HG02943 (cell line): ENCODE results near the gene PRKAR1A.
"Not testable (repeated sequence)": the region's sequence is repeated elsewhere in the genome, so short reads cannot be mapped to it uniquely, and the experiment has no call there.

ENCODE experiments used
- ATAC-seq: cut with Tn5 transposase; IDR thresholded peaks from one replicate; pipeline ENCODE4 v1.9.1; 2021; ENCODE audit warnings: mild to moderate bottlenecking, low read depth, moderate library complexity; ENCODE audit not compliant: unreplicated experiment

The PRKAR1A gene

DNA sequence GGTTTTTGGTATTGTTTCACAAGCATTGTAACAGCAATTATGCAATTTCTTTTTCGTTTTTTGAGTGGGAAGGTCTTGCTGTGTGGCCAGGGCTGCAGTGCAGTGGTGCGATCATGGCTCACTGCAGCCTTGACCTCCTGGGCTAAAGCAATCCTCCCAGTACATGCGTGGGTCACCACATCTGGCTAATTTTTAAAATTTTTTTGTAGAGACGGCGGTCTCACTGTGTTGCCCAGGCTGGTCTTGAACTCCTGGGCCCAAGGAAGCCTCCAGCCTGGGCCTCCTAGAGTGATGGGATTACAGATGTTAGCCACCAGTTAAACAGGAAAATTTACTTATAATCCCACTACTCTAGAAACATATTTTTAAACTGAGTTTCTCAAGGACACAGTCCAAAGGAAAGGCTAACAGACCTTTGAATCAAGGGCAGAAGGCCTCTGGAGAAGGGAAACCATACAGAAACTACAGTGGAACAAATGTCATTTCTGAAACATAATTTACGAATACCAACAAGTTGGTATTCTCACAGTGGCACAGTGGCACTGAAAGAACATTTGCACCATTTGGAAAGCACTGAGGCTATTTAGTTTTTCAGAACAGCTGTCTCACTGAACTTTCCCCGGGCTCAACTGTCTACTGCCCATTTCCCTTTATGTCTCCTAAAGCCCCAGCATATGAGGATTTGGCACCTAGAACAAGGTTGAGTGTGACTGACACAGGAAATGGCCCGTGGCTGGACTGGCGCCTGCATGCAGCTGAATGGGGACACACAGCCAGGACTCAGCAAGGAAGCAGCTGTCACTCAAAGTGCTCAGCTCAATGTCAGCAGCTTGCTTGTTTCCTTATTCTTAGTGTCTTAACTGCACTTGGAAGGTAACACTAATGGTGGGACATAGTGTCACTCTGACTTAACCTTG lies 2.8 kb upstream of the PRKAR1A start:
- ATAC-seq, result no peak

DNA sequence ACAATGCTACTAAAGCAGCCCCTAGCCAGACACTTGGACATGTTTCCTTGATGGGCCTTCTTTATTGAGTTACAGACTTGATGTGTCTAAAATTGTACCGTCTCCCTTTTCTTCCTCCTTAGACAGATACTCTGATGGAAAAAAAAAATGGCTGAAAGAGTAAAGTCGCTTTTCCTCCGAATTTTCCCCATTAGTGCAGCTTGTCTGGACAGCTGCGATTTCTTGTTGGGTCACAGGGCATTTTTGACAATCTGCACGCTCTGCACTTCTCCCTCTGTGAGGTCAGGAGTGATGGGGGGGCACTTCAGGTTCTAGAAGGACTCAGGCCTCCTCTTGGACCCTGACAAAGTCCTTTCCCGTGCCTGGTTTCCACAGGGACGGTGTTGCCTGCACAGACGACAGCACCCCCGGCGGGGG lies 968 bp upstream of the PRKAR1A start:
- no peak for ATAC-seq

DNA sequence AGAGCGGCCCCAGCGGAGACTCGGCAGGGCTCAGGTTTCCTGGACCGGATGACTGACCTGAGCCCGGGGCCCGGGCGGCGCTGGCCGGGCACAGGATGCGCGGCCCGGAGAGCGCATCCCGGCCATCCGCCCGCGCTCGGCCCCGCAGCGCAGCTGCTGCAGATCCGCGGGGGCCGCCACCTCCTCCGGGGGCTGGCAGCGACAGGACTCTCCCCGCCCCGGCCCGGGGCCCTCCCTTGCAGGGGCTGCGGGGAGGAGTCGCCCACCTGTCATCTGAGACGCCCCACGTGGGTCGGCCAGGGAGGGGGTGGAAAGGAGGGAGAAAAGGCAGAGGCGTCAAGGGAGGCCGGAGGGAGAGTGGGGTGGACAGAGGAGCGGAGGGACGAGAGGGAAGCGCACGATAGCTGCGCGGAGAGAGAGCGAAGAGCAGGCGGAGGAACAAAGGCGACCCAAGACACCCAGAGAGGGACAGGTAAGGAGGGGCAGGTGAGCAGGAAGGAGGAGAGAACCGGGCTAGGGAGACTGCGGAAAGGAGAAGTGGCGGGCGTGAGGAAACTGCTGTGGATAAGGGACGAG lies 471 bp upstream of the PRKAR1A start:
- ATAC-seq, result peak; percentile 43

DNA sequence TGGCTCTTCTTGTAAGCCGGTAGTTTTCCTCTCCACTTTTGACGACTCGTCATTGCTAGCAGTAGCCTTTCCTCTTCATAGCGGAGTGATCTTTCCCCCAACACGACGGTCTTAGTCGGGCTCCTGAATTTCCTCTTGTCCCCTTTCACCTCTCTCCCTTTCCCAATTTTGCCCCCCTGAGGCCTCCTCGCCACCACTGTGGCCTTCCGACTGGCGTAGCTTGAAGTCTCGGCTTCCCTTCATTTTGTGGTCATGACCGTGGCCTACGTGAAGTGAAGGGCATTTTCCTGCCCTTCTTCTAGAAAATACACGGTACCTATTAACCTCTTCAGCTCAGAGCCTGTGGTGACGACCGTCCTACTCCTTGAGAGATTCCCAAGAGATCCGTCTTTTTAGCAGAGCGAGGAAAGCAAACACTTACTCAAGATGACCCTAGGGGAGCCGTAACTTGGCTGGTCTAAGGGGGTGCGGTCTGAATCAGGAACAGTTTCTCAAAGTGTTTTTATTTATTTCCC lies 787 bp downstream of the PRKAR1A start:
- no peak for ATAC-seq

DNA sequence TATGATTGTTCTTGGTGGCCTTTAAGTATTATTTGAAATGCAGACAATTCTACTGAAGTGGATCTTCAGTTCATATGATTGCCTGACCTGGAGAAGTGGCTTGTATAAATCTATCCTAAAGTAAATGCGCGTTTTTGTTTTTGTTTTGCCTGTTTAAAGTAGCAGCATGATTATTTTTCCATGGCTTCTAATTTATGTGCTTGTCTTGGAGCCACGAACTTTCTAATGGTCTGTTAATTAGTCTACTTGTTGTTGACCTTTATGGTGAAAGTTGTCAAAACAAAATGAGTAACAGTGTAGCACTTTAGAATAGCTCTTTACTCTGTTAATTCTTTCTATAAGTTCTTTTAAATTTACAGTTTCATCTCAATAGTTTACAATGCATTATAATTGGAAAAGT lies 1.7 kb downstream of the PRKAR1A start:
- no peak for ATAC-seq

DNA sequence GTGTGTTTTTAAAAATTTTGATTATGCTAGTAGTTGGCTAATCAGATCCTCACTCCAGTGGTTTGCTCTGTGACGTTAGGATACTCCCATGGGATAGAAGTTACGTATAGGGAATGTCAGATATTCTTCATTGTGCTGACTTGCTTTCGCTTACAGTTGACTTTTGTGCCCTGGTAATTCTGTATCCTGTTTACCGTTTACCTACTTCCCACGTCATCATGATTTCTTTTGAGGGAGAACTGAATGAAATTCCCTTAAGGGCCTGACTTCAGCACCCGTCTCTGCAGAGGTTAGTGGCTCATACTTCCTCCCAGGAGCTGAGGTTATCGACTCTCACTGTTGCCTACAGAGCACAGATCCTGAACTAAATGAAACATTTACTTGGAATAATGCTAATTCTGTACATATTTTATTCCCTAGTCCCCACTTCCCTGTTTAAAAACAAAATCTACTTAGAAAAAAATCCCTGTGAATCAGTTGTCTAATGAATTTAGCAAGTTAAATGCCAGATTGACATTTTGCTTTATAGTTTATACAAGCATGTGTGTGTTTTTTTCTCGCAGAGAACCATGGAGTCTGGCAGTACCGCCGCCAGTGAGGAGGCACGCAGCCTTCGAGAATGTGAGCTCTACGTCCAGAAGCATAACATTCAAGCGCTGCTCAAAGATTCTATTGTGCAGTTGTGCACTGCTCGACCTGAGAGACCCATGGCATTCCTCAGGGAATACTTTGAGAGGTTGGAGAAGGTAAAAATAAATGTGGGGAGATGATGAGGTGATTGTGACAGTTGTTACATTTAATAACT lies 2.8 kb downstream of the PRKAR1A start:
- ATAC-seq, result no peak

DNA sequence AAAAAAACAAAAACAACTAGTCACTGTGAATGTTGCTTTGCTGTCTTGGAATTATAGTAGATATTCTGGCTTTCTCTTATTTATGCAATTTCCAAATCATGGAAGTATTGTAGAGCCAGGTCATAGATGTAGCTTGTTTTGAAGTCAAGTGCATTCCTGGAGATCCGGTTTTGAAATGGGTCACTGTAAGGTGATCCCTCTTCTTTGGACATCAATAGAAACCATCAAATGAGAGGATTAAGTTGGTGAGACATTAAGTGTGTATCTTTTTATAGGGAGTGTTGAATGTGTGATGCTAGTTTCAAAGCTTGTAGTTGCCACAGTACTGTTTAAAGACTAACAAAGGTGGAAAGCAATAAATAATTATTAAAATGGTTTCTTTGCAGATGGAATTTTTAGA lies 4.5 kb downstream of the PRKAR1A start:
- ATAC-seq, result no peak

DNA sequence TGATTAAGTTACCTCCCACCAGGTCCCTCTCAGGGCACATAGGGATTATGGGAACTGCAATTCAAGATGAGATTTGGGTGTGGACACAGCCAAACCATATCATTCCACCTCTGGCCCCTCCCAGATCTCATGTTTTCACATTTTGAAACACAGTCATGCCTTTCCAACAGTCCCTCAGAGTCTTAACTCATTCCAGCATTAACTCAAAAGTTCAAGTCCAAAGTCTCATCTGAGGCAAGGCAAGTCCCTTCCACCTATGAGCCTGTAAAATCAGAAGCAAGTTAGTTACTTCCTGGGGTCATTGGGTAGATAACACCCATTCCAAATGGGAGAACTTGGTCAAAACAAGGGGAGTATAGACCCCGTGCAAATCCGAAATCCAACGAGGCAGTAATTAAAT lies 5.4 kb downstream of the PRKAR1A start:
- not testable (repeated sequence) for ATAC-seq

DNA sequence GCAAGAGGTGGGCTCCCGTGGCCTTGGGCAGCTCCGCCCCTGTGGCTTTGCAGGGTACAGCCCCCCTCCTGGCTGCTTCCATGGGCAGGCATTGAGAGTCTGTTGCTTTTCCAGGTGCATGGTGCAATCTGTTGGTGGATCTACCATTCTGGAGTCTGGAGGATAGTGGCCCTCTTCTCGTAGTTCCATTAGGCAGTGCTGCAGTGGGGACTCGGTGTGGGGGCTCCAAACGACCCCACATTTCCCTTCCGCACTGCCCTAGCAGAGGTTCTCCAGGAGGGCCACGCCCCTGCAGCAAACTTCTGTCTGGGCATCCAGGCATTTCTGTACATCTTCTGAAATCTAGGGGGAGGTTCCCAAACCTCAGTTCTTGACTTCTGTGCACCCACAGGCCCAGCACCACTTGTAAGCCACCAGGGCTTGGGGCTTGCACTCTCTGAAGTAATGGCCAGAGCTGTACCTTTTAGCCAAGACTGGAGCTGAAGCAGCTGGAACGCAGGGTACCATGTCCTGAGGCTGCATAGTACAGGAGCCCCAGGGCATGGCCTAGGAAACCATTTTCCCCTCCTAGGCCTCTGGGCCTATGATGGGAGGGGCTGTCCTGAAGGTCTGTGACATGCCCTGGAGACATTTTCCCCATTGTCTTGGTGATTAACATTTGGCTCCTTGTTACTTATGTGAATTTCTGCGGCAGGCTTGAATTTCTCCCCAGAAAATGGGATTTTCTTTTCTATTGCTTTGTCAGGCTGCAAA lies 6.0 kb downstream of the PRKAR1A start:
- no peak for ATAC-seq

DNA sequence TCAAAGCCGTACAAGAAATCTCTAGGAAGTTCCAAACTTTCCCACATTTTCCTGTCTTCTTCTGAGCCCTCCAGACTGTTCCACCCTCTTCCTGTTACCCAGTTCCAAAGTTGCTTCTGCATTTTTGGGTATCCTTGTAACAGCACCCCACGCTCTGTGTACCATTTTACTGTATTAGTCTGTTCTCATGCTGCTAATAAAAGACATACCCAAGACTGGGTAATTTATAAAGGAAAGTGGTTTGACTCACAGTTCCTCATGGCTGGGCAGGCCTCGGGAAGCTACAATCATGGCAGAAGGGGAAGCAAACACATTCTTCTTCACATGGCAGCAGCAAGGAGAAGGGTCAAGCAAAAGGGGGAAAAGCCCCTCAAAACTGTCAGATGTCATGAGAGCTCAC lies 6.8 kb downstream of the PRKAR1A start:
- not testable (repeated sequence) for ATAC-seq

DNA sequence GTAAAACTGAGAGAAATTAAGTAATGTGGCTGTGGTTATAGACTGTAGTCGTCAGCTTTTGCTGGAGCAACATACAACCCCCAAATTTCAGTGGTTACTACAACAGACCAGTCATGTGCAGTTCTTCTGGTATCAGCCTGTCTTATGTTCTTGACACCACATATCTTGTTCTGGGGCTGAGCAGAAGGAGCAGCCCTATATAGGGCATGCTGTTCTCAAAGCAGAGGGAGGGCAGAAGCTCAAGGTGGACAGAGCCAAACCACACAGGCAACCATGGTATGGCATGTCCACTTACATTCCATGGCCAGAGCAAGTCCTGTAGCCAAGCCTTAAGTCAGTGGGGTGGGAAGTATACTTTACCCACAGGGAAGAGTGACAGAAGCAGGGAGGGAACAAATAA lies 7.7 kb downstream of the PRKAR1A start:
- ATAC-seq, result no peak

DNA sequence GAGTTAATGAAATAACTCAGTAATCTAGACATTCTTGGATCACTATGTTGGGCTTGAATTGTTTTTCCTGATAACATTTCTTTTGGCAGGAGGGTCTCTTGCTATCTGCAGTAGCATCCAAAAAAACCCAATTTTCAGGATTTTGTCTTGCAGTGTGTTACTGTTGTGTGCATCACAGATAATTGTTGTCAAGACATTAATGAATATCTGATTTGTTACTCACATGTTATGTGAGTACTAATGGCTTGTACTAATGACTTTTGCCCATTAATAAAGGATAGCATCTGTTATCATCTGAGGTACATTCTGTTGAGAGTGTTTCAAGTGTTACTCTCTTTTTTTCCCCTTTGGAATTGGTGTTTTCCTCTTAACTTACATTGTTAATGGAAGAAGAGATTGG lies 10.0 kb downstream of the PRKAR1A start:
- no peak for ATAC-seq

DNA sequence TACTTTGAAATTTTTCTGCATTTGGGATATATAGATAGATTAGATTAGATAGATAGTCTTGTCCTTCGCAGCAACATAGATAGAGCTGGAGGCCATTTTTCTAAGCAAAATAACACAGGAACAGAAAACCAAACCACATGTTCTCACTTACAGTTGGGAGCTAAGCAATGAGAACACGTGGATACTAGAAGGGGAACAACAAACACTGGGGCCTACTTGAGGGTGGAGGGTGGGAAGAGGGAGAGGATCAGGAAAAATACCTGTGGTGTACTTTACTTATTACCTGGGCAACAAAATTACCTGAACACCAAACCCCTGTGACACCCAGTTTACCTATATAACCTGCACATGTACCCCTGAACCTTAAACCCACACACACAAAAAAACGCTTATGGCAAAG lies 14.3 kb downstream of the PRKAR1A start:
- no peak for ATAC-seq

DNA sequence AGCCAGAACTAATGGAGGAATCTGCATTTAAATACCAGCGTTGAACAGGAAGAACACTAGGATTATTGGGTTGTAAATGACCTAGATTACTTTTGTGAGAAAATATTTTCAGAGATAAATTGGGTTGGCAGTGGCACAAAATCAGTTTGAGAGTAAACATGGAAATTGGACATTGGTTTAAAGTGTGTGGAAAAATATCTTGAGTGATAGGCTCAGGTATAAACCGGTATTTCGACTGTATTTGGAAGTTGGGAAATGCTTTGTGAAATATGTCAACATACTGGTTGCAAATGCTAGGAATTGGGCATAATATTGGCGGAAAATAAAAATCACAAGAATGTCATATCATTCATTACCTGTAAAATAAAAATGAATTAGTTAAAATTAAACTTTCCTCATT lies 15.1 kb downstream of the PRKAR1A start:
- no peak for ATAC-seq

DNA sequence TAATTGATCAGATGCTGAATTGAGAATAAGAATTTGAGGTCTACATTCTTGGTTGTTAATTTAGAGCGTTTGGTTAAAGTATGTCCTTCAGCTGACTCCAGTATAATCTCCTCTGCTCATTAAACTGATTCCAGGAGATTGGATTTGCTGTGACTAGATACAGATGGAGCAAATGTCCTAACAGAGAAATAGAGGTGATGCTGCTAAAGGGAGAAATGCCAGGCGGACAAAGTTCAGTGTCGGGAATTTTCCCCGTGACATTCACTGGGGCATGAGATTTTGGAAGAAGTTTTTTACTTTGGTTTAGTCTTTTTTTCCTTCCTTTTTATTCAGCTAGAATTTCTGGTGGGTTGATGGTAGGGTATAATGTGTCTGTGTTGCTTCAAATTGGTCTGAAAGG lies 19.0 kb downstream of the PRKAR1A start:
- ATAC-seq, result no peak

DNA sequence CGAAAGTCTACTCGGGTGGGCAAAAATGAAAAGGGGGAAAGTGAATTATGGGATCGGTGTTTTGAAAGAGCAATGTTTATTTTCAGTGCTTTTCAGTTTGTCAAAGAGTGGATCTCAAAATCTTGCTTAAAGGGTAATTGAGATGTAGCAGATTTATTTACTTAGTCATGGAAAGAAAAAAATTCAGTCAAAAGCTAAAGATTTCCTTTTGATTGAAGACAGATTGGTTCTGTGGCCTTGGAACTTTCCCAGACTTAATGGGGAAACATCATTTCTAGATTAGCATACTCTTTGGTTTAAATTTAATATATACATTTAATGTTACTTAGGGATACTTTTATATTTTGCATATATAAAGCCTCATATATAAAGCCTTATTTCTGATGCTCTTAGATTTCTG lies 20.6 kb downstream of the PRKAR1A start:
- ATAC-seq, result no peak

DNA sequence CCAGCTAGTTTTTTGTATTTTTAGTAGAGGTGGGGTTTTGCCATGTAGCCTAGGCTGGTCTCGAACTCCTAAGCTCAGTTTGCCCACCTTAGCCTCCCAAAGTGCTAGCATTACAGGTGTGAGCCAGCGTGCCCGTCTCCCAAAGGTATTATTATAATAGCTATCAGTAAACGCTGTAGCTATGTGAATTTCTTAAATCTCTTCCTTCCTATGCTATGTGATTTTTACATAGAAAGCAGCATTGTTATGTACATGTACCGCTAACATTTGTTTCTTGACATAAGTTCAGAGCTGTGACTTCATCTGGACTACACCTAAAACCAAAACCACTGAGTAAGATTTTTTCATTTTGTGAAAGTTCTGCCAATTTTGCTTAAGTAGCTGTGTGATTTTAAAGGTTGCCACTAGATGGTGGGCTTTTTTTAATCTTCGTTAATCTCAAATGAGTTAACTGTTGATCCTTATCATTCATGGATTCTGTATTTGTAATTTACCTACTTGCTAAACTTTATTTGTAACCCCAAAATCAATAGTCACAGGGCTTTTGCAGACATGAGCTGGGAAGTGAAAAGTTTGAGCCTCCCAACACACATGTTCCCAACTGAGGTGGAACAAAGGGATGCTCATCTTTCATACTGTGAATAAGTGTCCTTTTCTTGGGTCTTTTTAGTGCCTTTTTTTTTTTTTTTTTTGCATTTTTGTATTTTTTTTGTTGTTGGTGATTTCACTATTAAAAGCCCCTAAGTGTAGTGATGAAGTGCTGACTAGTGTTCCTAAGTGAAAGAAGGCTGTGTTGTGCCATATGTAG lies 21.9 kb downstream of the PRKAR1A start:
- no peak for ATAC-seq

DNA sequence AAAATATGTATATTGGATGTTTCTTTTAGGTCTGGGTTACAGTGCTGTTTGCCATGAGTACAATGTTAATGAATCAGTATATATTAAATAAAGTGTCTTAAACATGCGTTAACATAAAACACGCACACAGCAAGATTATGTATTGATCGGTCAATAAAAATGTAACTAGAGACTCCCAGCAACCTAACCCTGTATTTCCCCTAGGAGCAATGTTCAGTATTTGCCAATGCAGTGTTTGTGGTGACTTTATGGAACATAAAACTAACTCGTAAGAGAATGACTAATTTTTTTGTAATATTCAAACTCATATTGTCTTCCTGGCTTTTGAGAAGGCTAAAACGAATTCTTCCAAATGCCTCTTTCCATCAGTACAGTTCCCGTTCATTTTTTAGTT lies 22.5 kb downstream of the PRKAR1A start:
- no peak for ATAC-seq

DNA sequence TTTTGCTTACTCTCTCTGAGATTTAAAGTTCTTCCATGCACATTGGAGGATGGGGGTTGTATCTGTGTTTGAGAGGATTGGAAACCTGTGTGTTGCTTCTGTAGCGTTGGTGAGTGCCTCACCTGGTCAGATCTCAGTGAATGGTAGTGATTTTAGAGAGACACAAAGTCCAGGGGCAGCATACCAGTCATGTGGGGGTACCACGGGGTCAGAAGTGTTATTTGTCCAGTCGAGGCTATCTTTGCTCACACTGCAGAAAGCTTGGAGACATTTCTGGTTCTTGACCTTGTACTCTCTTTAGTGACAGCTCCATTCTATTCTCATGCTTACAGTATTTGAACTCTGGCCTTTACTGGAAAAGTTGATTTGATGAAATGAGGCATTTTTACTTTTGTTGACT lies 23.7 kb downstream of the PRKAR1A start:
- ATAC-seq, result no peak
